ENCODE data around the gene NLRP4. TPM values are rescaled to one million over a fixed set of nuclear protein-coding genes. Genes with fewer than 3 reads are reported as not detected.
A peak's percentile ranks its signal among the peaks of the same experiment; 100 is the strongest.

NLRP4 gene, protein sequence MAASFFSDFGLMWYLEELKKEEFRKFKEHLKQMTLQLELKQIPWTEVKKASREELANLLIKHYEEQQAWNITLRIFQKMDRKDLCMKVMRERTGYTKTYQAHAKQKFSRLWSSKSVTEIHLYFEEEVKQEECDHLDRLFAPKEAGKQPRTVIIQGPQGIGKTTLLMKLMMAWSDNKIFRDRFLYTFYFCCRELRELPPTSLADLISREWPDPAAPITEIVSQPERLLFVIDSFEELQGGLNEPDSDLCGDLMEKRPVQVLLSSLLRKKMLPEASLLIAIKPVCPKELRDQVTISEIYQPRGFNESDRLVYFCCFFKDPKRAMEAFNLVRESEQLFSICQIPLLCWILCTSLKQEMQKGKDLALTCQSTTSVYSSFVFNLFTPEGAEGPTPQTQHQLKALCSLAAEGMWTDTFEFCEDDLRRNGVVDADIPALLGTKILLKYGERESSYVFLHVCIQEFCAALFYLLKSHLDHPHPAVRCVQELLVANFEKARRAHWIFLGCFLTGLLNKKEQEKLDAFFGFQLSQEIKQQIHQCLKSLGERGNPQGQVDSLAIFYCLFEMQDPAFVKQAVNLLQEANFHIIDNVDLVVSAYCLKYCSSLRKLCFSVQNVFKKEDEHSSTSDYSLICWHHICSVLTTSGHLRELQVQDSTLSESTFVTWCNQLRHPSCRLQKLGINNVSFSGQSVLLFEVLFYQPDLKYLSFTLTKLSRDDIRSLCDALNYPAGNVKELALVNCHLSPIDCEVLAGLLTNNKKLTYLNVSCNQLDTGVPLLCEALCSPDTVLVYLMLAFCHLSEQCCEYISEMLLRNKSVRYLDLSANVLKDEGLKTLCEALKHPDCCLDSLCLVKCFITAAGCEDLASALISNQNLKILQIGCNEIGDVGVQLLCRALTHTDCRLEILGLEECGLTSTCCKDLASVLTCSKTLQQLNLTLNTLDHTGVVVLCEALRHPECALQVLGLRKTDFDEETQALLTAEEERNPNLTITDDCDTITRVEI
- not detected for total RNA-seq
- polyA plus RNA-seq, result not detected
- total RNA-seq, result 0 reads per million in 6 experiments

DNA sequence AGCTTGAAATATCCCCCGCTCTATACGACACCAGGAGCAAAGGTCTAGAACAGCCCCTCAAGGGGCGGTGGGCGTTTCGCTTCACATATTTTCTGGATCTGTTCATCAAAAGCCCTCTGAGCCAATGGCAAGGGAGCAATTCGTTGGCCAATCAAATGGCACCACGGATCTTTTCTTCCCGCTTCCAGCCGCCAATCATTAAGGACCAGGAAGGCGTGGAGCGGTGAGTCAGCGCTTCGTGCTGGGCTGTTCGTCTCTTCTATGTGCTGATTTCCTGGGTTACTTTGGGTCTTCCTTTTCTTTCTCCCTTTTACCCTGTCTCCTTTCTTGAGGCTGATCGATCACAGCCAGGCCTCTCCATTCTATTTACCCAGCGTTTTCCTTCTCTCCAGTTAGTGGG is at the start of gene NLRP4:
TSS of gene NLRP4 (plus strand) at position 201 of the 400 bp plus-strand sequence. CDS start 15,541 bp downstream, outside the sequence.
- Mint-ChIP-seq H3K27me3 (peaks cover 0 to 5% (median 1%) of the 10 kb centered on the region in 5 donors), H3K36me3 (peaks cover 0 to 15% (median 5%) of the 10 kb centered on the region in 3 donors), H3K4me1 (no peaks in the 10 kb centered on the region), H3K4me3 (no peak within 1 kb of the TSS), H3K9me3 (peaks cover 6 to 34% (median 11%) of the 10 kb centered on the region in 9 donors), H3K27ac (no peak within 1 kb of the TSS)
- POLR2A ChIA-PET, result no interaction called here
- no peak for DNase-seq
- ATAC-seq, result no peak

DNA sequence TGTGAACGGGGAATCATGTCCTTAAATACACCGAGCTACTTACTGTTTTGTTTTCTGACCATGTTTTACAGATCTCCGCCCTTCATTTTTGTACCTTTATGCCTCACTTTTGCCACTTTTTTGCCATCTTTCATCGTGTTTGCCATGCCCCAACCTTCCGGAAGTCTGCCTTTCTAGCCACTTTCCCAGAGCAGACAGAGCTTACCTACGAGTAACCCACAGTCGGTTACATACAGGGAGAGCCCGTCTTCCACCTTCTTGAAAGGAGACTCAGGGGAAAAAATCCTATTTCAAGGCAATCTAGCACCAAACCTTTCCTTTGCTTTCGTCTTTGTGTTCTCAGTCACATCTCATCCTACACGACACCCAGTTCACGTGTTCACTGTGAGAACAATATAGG is 41.3 kb upstream of the NLRP4 start:
- peaks cover 0 to 5% (median 0%) of the 10 kb centered on the region in 9 donors for H3K9me3 Mint-ChIP-seq
- DNase-seq (no peak), ATAC-seq (no peak)
- H3K4me1 Mint-ChIP-seq, result no peaks in the 10 kb centered on the region
- no peak overlapping the region for H3K27ac Mint-ChIP-seq
- peaks cover 0 to 9% (median 0%) of the 10 kb centered on the region in 3 donors for H3K36me3 Mint-ChIP-seq
- POLR2A ChIA-PET, result no interaction called here
- no peak overlapping the region for H3K4me3 Mint-ChIP-seq
- peaks cover 12 to 55% (median 24%) of the 10 kb centered on the region in 5 donors for H3K27me3 Mint-ChIP-seq

DNA sequence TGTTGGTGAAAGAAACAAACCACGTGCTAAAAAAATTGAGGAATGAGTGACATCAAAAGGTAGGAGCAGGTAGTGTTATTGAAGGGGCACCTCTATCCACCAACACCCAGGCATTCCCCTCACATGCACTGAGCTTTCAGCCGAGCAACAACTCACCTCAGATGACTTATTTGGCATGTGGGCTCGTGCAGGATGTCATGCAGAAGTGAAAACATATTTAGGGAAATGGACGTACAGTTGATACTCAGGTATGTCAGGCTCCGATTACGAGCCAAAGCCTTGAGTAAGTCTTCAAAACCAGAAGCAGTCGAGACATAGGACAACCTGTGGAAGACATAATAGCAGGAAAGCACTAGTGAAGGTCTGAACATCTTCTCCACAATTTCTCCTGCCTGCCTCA is 34.9 kb upstream of the NLRP4 start:
- DNase-seq (no peak), ATAC-seq (no peak)
- Mint-ChIP-seq H3K4me3 (no peak overlapping the region), H3K27ac (no peak overlapping the region), H3K36me3 (peaks cover 0 to 19% (median 0%) of the 10 kb centered on the region in 3 donors), H3K4me1 (no peaks in the 10 kb centered on the region), H3K27me3 (peaks cover 13 to 63% (median 22%) of the 10 kb centered on the region in 5 donors), H3K9me3 (peaks cover 0 to 32% (median 5%) of the 10 kb centered on the region in 9 donors)
- POLR2A ChIA-PET, result no interaction called here

DNA sequence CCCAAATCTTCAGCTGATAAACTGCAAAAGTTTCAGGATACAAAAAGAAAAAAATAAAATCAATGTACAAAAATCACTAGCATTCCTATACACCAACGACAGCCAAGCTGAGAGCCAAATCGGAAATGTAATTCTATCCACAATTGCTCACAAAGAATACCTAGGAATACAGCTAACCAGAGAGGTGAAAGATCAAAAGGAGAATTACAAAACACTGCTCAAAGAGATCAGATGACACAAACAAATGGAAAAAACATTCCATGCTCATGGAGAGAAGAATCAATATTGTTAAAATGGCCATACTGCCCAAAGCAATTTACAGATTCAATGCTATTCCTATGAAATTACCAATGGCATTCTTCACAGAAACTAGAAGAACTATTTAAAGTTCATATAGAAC is 34.1 kb upstream of the NLRP4 start:
- Mint-ChIP-seq H3K36me3 (peaks cover 0 to 21% (median 0%) of the 10 kb centered on the region in 3 donors), H3K27ac (no peak overlapping the region), H3K27me3 (peaks cover 15 to 63% (median 20%) of the 10 kb centered on the region in 5 donors), H3K9me3 (peaks cover 0 to 36% (median 7%) of the 10 kb centered on the region in 9 donors), H3K4me3 (no peak overlapping the region), H3K4me1 (no peaks in the 10 kb centered on the region)
- DNase-seq, result no peak
- POLR2A ChIA-PET, result no interaction called here
- ATAC-seq, result no peak

DNA sequence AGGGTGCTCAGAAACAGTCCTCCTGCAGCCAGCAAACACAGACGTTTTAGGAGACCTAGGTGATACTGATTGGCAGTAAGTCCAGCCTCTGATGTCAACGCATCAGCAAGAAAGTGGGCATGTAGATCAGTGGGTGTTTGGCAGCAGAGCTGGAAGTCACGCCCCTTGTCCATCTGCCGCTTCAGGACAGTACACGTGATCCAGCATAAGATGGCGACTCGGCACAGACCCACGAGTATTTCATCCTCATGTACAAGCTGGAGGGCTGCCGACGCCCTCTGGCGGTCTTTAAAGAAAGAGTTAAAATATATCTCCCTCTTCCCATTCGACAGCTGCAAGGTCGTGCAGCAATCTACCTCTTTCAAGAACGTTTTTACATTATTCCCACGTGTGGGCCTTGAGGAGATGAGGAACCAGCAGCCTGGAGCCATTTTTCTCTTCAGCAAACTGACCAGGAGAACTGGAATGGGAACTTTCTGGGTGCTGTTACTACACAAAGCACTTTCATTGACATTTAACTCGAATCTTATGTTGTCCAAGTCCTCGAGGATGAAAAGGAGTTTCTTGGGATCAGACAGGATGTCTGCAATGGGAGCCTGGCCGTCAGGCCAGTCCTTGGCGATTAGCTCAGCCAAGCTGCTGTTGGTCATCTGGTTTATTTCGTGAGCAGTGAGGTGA is 26.8 kb upstream of the NLRP4 start:
- peak overlapping the region in 2 of 10 donors; percentile 16 to 34 for H3K4me3 Mint-ChIP-seq
- ATAC-seq, result peak; percentile 47 to 64

DNA sequence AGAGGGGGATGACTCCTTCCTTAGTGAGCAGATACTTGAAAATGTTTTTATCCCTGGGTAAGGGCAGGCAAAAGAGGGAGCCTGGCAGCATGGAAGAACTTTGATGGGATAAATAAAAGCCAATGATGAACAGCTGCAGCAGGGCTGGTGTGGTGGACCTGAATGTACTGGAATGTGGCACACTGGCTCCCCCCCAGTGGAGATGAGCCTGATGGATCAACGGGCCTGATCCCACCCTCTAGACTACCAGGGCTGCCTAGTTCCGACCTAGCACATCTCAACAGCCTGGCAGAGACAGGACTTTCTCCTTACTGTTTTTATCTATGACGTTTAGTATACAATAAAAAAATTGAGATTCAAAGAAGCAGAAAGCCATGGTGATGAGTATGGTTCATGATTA is 25.0 kb upstream of the NLRP4 start:
- peaks cover 0 to 8% (median 5%) of the 10 kb centered on the region in 4 donors for H3K4me1 Mint-ChIP-seq
- peaks cover 14 to 64% (median 25%) of the 10 kb centered on the region in 5 donors for H3K27me3 Mint-ChIP-seq
- peaks cover 0 to 11% (median 0%) of the 10 kb centered on the region in 3 donors for H3K36me3 Mint-ChIP-seq
- DNase-seq, result no peak
- H3K4me3 Mint-ChIP-seq, result no peak overlapping the region
- H3K9me3 Mint-ChIP-seq, result peaks cover 0 to 26% (median 4%) of the 10 kb centered on the region in 9 donors
- POLR2A ChIA-PET, result no interaction called here
- no peak for ATAC-seq
- H3K27ac Mint-ChIP-seq, result no peak overlapping the region

More for the DNA sequence above, 26.8 kb upstream of the NLRP4 start:
- Mint-ChIP-seq H3K27me3 (peaks cover 15 to 57% (median 24%) of the 10 kb centered on the region in 5 donors), H3K4me1 (peaks cover 0 to 8% (median 5%) of the 10 kb centered on the region in 4 donors), H3K27ac (no peak overlapping the region), H3K9me3 (peaks cover 0 to 35% (median 4%) of the 10 kb centered on the region in 9 donors), H3K36me3 (peaks cover 0 to 16% (median 0%) of the 10 kb centered on the region in 3 donors)
- POLR2A ChIA-PET, result interaction anchor here (0.5 kb wide), 1 partner anchor 300 kb away, joined by 3 read pairs; no protein-coding TSS in a partner anchor
- peak in 6 of 10 donors; percentile 2 to 30 (median 15) for DNase-seq

DNA sequence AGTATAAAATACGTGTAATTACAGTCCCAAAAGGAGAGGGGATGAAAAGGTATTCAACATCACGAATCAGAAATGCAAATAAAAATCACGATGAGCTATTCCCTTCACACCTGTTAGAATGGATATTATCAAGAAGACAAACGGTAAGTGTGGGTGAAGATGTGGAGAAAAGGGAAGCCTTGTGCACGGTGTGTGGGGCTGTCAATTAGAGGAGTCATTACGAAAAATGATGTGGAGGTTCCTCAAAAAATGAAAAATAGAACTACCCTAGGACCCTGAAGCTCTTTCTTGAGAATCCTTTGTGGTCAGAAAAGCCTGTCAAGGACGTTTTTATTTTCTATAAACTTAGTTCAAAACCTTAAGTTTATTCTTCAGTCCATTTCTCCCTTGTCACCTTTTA is 23.9 kb upstream of the NLRP4 start:
- Mint-ChIP-seq H3K27me3 (peaks cover 10 to 59% (median 25%) of the 10 kb centered on the region in 5 donors), H3K36me3 (peaks cover 0 to 5% (median 0%) of the 10 kb centered on the region in 3 donors), H3K9me3 (peaks cover 0 to 15% (median 0%) of the 10 kb centered on the region in 9 donors), H3K4me3 (no peak overlapping the region), H3K27ac (no peak overlapping the region), H3K4me1 (peaks cover 0 to 8% (median 5%) of the 10 kb centered on the region in 4 donors)
- DNase-seq (no peak), ATAC-seq (no peak)
- POLR2A ChIA-PET, result no interaction called here

DNA sequence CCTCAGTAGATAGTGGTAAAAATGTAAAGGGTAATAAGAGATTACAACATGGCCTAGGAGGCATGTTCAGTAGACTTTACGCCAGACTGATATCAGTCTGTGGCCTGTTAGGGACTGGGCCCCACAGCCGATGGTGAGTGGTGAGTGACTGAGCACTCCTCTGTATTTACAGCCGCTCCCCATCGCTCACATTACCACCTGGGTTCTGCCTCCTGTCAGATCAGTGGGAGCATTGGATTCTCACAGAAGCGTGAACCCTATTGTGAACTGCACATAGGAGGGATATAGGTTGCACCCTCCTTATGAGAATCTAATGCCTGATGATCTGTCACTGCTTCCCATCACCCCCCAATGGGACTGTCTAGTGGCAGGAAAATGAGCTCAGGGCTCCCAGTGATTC is 22.4 kb upstream of the NLRP4 start:
- ATAC-seq (no peak), DNase-seq (no peak)
- H3K36me3 Mint-ChIP-seq, result peaks cover 0 to 5% (median 0%) of the 10 kb centered on the region in 3 donors
- peaks cover 0 to 10% (median 0%) of the 10 kb centered on the region in 9 donors for H3K9me3 Mint-ChIP-seq
- H3K4me1 Mint-ChIP-seq, result peaks cover 0 to 6% (median 5%) of the 10 kb centered on the region in 4 donors
- H3K27ac Mint-ChIP-seq, result no peak overlapping the region
- peaks cover 12 to 66% (median 25%) of the 10 kb centered on the region in 5 donors for H3K27me3 Mint-ChIP-seq
- POLR2A ChIA-PET, result no interaction called here
- no peak overlapping the region for H3K4me3 Mint-ChIP-seq

DNA sequence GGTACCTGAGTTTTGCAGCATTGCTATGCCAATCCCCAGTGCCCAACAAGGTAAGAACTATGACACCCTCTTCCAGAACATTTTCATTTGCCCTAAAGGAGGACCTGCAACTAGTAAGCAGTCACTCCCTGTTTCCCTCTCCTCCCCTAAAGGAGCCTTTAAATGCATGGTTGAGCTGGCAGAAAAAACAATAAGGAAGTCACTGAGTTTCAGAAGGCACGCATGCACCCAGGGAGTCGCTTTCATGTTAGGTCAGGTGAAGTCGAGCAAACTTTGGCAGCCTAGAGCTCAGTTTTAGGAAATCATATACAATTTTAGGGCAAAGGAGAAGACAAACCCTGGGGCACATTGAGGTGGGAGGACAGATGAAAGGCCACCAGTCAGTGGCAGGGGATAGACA is 16.3 kb upstream of the NLRP4 start:
- DNase-seq (no peak), ATAC-seq (no peak)
- no peak overlapping the region for H3K4me3 Mint-ChIP-seq
- POLR2A ChIA-PET, result no interaction called here
- H3K36me3 Mint-ChIP-seq, result peaks cover 0 to 5% (median 1%) of the 10 kb centered on the region in 3 donors
- H3K27ac Mint-ChIP-seq, result no peak overlapping the region
- peaks cover 9 to 42% (median 16%) of the 10 kb centered on the region in 5 donors for H3K27me3 Mint-ChIP-seq
- H3K9me3 Mint-ChIP-seq, result peaks cover 0 to 11% (median 6%) of the 10 kb centered on the region in 9 donors
- H3K4me1 Mint-ChIP-seq, result no peaks in the 10 kb centered on the region

DNA sequence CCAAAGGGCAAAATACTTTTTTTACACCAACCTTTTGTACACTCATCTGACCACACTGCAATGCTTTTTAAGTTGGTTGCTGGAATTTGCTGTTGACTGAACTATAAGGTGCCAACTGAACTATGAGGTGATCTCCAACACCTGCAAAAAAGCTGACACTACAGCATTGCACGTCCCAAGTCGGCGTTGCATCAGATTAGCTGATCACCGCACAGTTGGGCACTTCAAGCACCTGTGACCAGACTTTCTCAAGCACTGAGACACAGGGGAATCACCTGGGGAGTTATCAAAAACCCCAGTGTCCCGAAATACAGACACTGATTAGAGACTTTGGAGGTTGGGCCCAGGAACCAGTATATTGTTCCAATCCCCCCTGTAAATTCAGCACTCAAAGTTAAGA is 5.7 kb upstream of the NLRP4 start:
- no peak overlapping the region for H3K27ac Mint-ChIP-seq
- peaks cover 0 to 12% (median 2%) of the 10 kb centered on the region in 5 donors for H3K27me3 Mint-ChIP-seq
- POLR2A ChIA-PET, result no interaction called here
- DNase-seq (no peak), ATAC-seq (no peak)
- peaks cover 0 to 10% (median 3%) of the 10 kb centered on the region in 9 donors for H3K9me3 Mint-ChIP-seq
- no peaks in the 10 kb centered on the region for H3K4me1 Mint-ChIP-seq
- H3K4me3 Mint-ChIP-seq, result no peak overlapping the region
- H3K36me3 Mint-ChIP-seq, result no peaks in the 10 kb centered on the region

DNA sequence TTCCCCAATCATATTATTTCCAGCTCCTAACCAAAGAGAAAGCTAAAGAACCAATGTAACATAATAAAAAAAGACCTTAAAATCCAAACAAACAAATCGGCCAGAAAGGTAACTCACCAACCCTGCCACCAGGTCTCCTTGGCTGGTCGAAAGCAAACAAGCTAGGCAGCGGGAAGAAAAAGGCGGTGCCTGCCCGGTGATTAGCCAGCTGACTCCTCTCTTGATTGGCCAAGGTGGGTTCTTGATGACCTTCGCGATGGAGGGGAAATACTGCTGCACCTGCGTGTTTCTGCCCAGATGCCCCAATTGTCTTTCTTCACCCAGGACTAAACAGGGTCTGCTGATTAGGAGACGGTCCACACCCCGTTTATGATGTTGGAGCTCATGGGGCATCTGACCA is 4.5 kb upstream of the NLRP4 start, which contains the start of gene NLRP11:
TSS of gene NLRP11 (minus strand) at position 154 of the 400 bp plus-strand sequence. CDS start 13,825 bp downstream, outside the sequence.
- H3K27me3 Mint-ChIP-seq, result peaks cover 0 to 12% (median 2%) of the 10 kb centered on the region in 5 donors
- DNase-seq, result no peak
- H3K36me3 Mint-ChIP-seq, result peaks cover 0 to 5% (median 4%) of the 10 kb centered on the region in 3 donors
- no peaks in the 10 kb centered on the region for H3K4me1 Mint-ChIP-seq
- H3K9me3 Mint-ChIP-seq, result peaks cover 0 to 16% (median 11%) of the 10 kb centered on the region in 9 donors
- H3K27ac Mint-ChIP-seq, result no peak within 1 kb of the TSS
- ATAC-seq, result no peak
- POLR2A ChIA-PET, result no interaction called here
- H3K4me3 Mint-ChIP-seq, result no peak within 1 kb of the TSS

DNA sequence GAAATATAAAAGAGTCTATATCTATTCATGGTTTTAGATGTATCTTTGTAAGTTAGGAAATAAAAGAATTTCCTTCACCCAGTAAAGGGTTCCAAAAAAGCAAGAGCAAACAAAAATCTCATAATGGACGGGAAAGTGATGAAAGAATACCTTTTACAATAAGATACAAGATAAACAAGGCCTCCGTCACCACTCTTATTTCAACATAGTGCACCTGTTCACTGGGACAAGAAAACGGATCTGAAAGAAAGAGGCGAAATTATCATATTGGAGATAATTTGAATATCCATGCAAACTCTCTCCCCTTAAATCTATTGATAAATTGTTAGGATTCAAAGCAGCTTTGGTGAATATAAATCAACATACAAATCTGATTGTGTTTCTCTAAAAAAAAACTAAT is 3.7 kb upstream of the NLRP4 start:
- H3K27ac Mint-ChIP-seq, result no peak overlapping the region
- DNase-seq (no peak), ATAC-seq (no peak)
- H3K27me3 Mint-ChIP-seq, result peaks cover 0 to 12% (median 2%) of the 10 kb centered on the region in 5 donors
- H3K4me3 Mint-ChIP-seq, result no peak overlapping the region
- H3K4me1 Mint-ChIP-seq, result no peaks in the 10 kb centered on the region
- H3K36me3 Mint-ChIP-seq, result peaks cover 0 to 11% (median 4%) of the 10 kb centered on the region in 3 donors
- peaks cover 0 to 19% (median 12%) of the 10 kb centered on the region in 9 donors for H3K9me3 Mint-ChIP-seq
- POLR2A ChIA-PET, result no interaction called here
